Panc1 (cell line): ENCODE results near the gene BAD. TPM values are rescaled to one million over a fixed set of nuclear protein-coding genes. Genes with fewer than 3 reads are reported as not detected.

Source experiments
- ATAC-seq: fragments of 200-7000 bp; cut with Tn5 transposase; 2 replicates; pipeline ENCODE4 v1.9.1; 2020; ENCODE audit warnings: mild to moderate bottlenecking, moderate library complexity
- BruUV-seq: library from RNA; stranded (reverse); fragments of 400-500 nt; replicated peaks from 2 replicates; lab custom pipeline; 2021; lab: Mats Ljungman, UMichigan
- CTCF ChIA-PET: fragments of 300-600 bp; sonication (Branson Sonifier 250); formaldehyde crosslinking; loops from one replicate; lab custom pipeline; 2022; ENCODE audit warnings: antibody characterized with exemption; lab: Charles Lee
- POLR2A ChIA-PET: fragments of 300-600 bp; sonication (Branson Sonifier 250); formaldehyde crosslinking; loops from one replicate; lab custom pipeline; 2022; ENCODE audit warnings: antibody characterized with exemption; lab: Charles Lee
- DNase-seq: peaks from one replicate; pipeline ENCODE4 v3.0.0-alpha.2; 2010; ENCODE audit warnings: low read depth, low spot score
- H3K27ac ChIP-seq: 2 replicates; pipeline ENCODE4 v1.5.1; 2011; ENCODE audit warnings: mild to moderate bottlenecking, low read length, inconsistent platforms
- H3K27me3 ChIP-seq: fragments of 200-500 bp; sonication (Bioruptor generic); 2 replicates; pipeline ENCODE4 v1.6.0; 2014; ENCODE audit warnings: low read length, inconsistent platforms; ENCODE audit not compliant: control insufficient read depth, insufficient read depth
- H3K36me3 ChIP-seq: fragments of 200-500 bp; sonication (Bioruptor generic); 2 replicates; pipeline ENCODE4 v1.5.1; 2014; ENCODE audit warnings: inconsistent platforms, mild to moderate bottlenecking, low read length, moderate library complexity; ENCODE audit not compliant: control insufficient read depth, insufficient read depth
- H3K4me1 ChIP-seq: 2 replicates; pipeline ENCODE4 v1.5.1; 2011; ENCODE audit warnings: inconsistent platforms, mild to moderate bottlenecking, low read length, moderate library complexity; ENCODE audit not compliant: control insufficient read depth, insufficient read depth
- H3K4me3 ChIP-seq, 2 experiments: 2 replicates each; pipeline ENCODE4 v1.5.1; 2011 to 2012; ENCODE audit warnings: low read depth in 2 of 2, low read length in 2 of 2, mild to moderate bottlenecking in 2 of 2, inconsistent platforms in 1 of 2, moderate library complexity in 1 of 2
- H3K9me3 ChIP-seq: fragments of 200-500 bp; sonication (Bioruptor generic); 2 replicates; pipeline ENCODE4 v1.5.1; 2014; ENCODE audit warnings: low read depth, mild to moderate bottlenecking, inconsistent platforms, low read length, moderate library complexity; ENCODE audit not compliant: control insufficient read depth, insufficient read depth
- CTCF ChIP-seq: fragments of 450-650 bp; IDR thresholded peaks from 2 replicates; pipeline ENCODE4 v1.5.1; 2017; ENCODE audit warnings: mild to moderate bottlenecking
- POLR2AphosphoS5 ChIP-seq: IDR thresholded peaks from 2 replicates; pipeline ENCODE4 v1.6.1; 2012; ENCODE audit warnings: mild to moderate bottlenecking, low read depth, low read length, moderate library complexity
- REST ChIP-seq, 2 experiments: IDR thresholded peaks; 2 replicates each; pipeline ENCODE4 v1.6.1; 2011 to 2012; ENCODE audit warnings: low read depth in 2 of 2, control low read depth in 1 of 2, low read length in 1 of 2, mild to moderate bottlenecking in 1 of 2, moderate library complexity in 1 of 2; ENCODE audit not compliant: insufficient read depth in 1 of 2
- SIN3A ChIP-seq: IDR thresholded peaks from 2 replicates; pipeline ENCODE4 v1.6.1; 2012; ENCODE audit warnings: low read depth, mild to moderate bottlenecking, low read length, moderate library complexity, borderline replicate concordance; ENCODE audit not compliant: insufficient read depth
- TCF7L2 ChIP-seq: IDR thresholded peaks from 2 replicates; pipeline ENCODE4 v1.6.1; 2011; ENCODE audit warnings: mild to moderate bottlenecking, low read depth, low read length, inconsistent platforms
- in situ Hi-C: cut with HindIII; loops from 2 replicates; pipeline ENCODE4 v1.10.0; 2016; ENCODE audit warnings: low sequenced_read_pairs, low pct_unique_long_range_greater_than_20kb
- intact Hi-C: fragments of 100-400 bp; cut with micrococcal nuclease; formaldehyde crosslinking; loops from one replicate; pipeline ENCODE4 v1.10.0; 2022; ENCODE audit not compliant: unreplicated experiment
- total RNA-seq: library from RNA; stranded (reverse); gene quantifications from one replicate; pipeline ENCODE4 v1.2.1, GENCODE V29; 2021; ENCODE audit not compliant: unreplicated experiment

The BAD gene
- total RNA-seq, 1 experiment from 2014 or later = 77.7 TPM

GRCh38 chr11:64220271-64220670, 64.2 kb downstream of the BAD start:
- Histone ChIP-seq H3K4me3 (no peak overlapping the region), H3K9me3 (no peaks in the 10 kb centered on the region), H3K36me3 (no peaks in the 10 kb centered on the region; the same call in 1 of the 2 replicates), H3K27ac (no peak overlapping the region), H3K4me1 (no peaks in the 10 kb centered on the region; the same call in none of the 2 replicates), H3K27me3 (no peaks in the 10 kb centered on the region)
- POLR2A ChIA-PET = interaction anchor here (0.5 kb wide), 1 partner anchor 11 kb away, joined by 5 read pairs; no protein-coding TSS in a partner anchor
- in situ Hi-C loops = no loop called here
- CTCF ChIA-PET = no interaction called here
- ATAC-seq (no peak), DNase-seq (no peak)
- BruUV-seq = no TSS peak
- TF ChIP-seq TCF7L2 (no peak), POLR2AphosphoS5 (no peak), CTCF (no peak), SIN3A (no peak), REST (IDR thresholded peaks at IDR 0.05; ENCODE audit: insufficient read depth in 1 of 2, low read depth in 2 of 2, low read length in 1 of 2) (no peak)
- intact Hi-C loops = no loop called here

Other genes starting within 250 kb of the BAD start
- gene FLRT1, start 248.7 kb downstream of the BAD start, total RNA-seq = 0.51 TPM
- 16.8 TPM for gene MACROD1, start 118.6 kb downstream of the BAD start, total RNA-seq
- gene STIP1, start 98.5 kb downstream of the BAD start, total RNA-seq = 344 TPM
- 2.9 TPM for gene FERMT3, start 77.9 kb downstream of the BAD start, total RNA-seq
- gene TRPT1, start 58.5 kb downstream of the BAD start, total RNA-seq = 66.1 TPM
- 98.8 TPM for gene NUDT22, start 58.4 kb downstream of the BAD start, total RNA-seq
- 41.0 TPM for gene DNAJC4, start 54.1 kb downstream of the BAD start, total RNA-seq
- gene VEGFB, start 50.1 kb downstream of the BAD start, total RNA-seq = 101 TPM
- 71.8 TPM for gene FKBP2, start 43.6 kb downstream of the BAD start, total RNA-seq
- 261 TPM for gene PPP1R14B, start 37.7 kb downstream of the BAD start, total RNA-seq
- gene PLCB3, start 33.1 kb downstream of the BAD start, total RNA-seq = 41.2 TPM
- gene GPR137, start 1.2 kb upstream of the BAD start, total RNA-seq = 183 TPM
- gene KCNK4, start 6.6 kb upstream of the BAD start, total RNA-seq = 1.1 TPM
- 0.64 TPM for gene CATSPERZ, start 15.7 kb upstream of the BAD start, total RNA-seq
- gene ESRRA, start 20.9 kb upstream of the BAD start, total RNA-seq = 81.6 TPM
- gene TRMT112, start 32.9 kb upstream of the BAD start, total RNA-seq = 341 TPM
- gene PRDX5, start 33.5 kb upstream of the BAD start, total RNA-seq = 492 TPM
- gene CCDC88B, start 55.5 kb upstream of the BAD start, total RNA-seq = 17.1 TPM
- 74.0 TPM for gene RPS6KA4, start 74.5 kb upstream of the BAD start, total RNA-seq